A673 (cell line): ENCODE measurements around the gene ATP6V1G1. TPM values are rescaled to one million over a fixed set of nuclear protein-coding genes. Genes with fewer than 3 reads are reported as not detected.

Source experiments
- BruUV-seq: library from RNA; stranded (reverse); fragments of 400-500 nt; replicated peaks from 2 replicates; lab custom pipeline; 2021; lab: Mats Ljungman, UMichigan
- CTCF ChIA-PET: fragments of 300-600 bp; sonication (Branson Sonifier 250); formaldehyde crosslinking; loops from one replicate; lab custom pipeline; 2022; ENCODE audit warnings: antibody characterized with exemption; lab: Charles Lee
- POLR2A ChIA-PET: fragments of 300-600 bp; sonication (Branson Sonifier 250); formaldehyde crosslinking; loops from one replicate; lab custom pipeline; 2022; ENCODE audit warnings: antibody characterized with exemption; ENCODE audit not compliant: low non-redundant PET; lab: Charles Lee
- DNase-seq: peaks from one replicate; pipeline ENCODE4 v3.0.0-alpha.2; 2015; ENCODE audit warnings: low spot score
- H3K27ac ChIP-seq: fragments of 200-600 bp; sonication (generic); 2 replicates; pipeline ENCODE4 v1.5.1; 2016; ENCODE audit warnings: mixed run types, low read depth, mild to moderate bottlenecking, mixed read lengths, antibody characterized with exemption, low read length; ENCODE audit not compliant: poor library complexity, severe bottlenecking
- H3K27me3 ChIP-seq: fragments of 200-600 bp; sonication (generic); replicated peaks from 2 replicates; pipeline ENCODE4 v1.6.1; 2017; ENCODE audit warnings: mixed run types, low read depth, mild to moderate bottlenecking, mixed read lengths, antibody characterized with exemption, low read length; ENCODE audit not compliant: insufficient read depth, poor library complexity
- H3K36me3 ChIP-seq: fragments of 200-600 bp; sonication (generic); 2 replicates; pipeline ENCODE4 v1.6.1; 2016; ENCODE audit warnings: mixed run types, mild to moderate bottlenecking, mixed read lengths, antibody characterized with exemption, low read length; ENCODE audit not compliant: insufficient read depth, poor library complexity, severe bottlenecking
- H3K4me1 ChIP-seq: fragments of 200-600 bp; sonication (generic); 2 replicates; pipeline ENCODE4 v1.6.1; 2017; ENCODE audit warnings: mixed run types, mild to moderate bottlenecking, mixed read lengths, antibody characterized with exemption, low read length; ENCODE audit not compliant: insufficient read depth, poor library complexity, severe bottlenecking
- H3K4me3 ChIP-seq: fragments of 200-600 bp; sonication (generic); 2 replicates; pipeline ENCODE4 v1.5.1; 2016; ENCODE audit warnings: low read depth, mixed run types, mild to moderate bottlenecking, mixed read lengths, low read length; ENCODE audit not compliant: poor library complexity, severe bottlenecking
- H3K9me3 ChIP-seq: fragments of 200-600 bp; sonication (generic); 2 replicates; pipeline ENCODE4 v1.6.1; 2016; ENCODE audit warnings: mixed run types, low read depth, mild to moderate bottlenecking, mixed read lengths, antibody characterized with exemption, low read length; ENCODE audit not compliant: poor library complexity, severe bottlenecking
- EZH2 ChIP-seq: fragments of 200-600 bp; sonication (generic); IDR thresholded peaks from 2 replicates; pipeline ENCODE4 v1.6.1; 2017; ENCODE audit warnings: borderline replicate concordance, low read depth, mild to moderate bottlenecking, mixed read lengths, antibody characterized with exemption, low read length; ENCODE audit not compliant: poor library complexity, severe bottlenecking
- intact Hi-C: fragments of 100-400 bp; cut with micrococcal nuclease; formaldehyde crosslinking; loops from one replicate; pipeline ENCODE4 v1.10.0; 2022; ENCODE audit not compliant: unreplicated experiment
- total RNA-seq: library from RNA; stranded (reverse); gene quantifications from 2 replicates; pipeline ENCODE4 v1.2.3, GENCODE V29; 2021
- TF ChIP-seq, protein P1 (sequence below): fragments of 300-800, 200-600 bp; sonication (generic); conservative IDR thresholded peaks from 2 replicates; pipeline ENCODE4 v1.5.1; 2017; ENCODE audit warnings: low read depth, mild to moderate bottlenecking, antibody characterized with exemption, low read length, moderate library complexity, mixed read lengths

ATP6V1G1 gene
- total RNA-seq, 1 experiment from 2014 or later, result 132 TPM

DNA sequence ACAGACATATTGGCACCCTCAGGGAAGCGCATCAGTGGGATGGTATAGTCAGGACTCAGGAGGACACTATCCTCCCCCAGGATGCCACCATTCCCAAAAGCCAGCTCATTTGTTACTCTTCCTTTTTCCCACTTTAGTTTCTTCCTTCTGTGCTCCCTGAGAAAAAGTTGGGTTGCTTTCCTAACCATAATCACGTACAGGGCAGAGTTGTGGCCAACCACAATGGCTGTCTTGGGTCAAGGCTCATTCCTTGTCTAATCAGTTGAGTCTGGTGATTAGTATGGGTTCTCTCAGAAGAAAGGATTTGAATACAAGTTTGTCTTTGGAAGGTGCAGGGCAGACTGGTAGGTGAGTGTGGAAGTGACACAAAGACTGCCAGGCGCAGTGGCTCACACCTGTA, 26.6 kb upstream of the ATP6V1G1 start:
- CTCF ChIA-PET, result no interaction called here
- Histone ChIP-seq H3K9me3 (no peaks in the 10 kb centered on the region), H3K27me3 (peaks cover 5% of the 10 kb centered on the region), H3K27ac (no peak overlapping the region), H3K36me3 (no peaks in the 10 kb centered on the region), H3K4me3 (no peak overlapping the region), H3K4me1 (no peaks in the 10 kb centered on the region)
- DNase-seq, result no peak
- TF ChIP-seq EZH2, result no peak
- intact Hi-C loops, result no loop called here
- POLR2A ChIA-PET, result no interaction called here
- no TSS peak for BruUV-seq

DNA sequence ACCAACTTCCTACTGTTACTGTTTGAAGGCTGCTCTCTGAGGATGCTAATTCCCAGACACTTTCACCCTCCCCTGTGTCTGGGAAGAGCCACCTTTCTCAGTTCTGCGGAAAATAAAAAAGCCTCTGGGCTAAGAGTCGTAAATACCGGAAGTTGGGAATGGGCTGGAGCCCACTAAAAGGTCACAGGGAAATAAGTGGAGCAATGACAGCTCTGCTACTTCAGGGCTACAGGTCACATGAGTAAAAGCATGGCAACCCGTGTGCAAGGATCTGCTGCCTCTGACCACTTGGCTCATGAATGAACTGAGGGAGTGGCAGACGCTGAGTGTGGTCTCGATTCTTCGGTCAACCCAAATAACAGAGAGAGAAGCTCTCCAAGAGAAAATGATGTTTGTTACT, 25.8 kb upstream of the ATP6V1G1 start:
- POLR2A ChIA-PET, result no interaction called here
- TF ChIP-seq, protein P1, sequence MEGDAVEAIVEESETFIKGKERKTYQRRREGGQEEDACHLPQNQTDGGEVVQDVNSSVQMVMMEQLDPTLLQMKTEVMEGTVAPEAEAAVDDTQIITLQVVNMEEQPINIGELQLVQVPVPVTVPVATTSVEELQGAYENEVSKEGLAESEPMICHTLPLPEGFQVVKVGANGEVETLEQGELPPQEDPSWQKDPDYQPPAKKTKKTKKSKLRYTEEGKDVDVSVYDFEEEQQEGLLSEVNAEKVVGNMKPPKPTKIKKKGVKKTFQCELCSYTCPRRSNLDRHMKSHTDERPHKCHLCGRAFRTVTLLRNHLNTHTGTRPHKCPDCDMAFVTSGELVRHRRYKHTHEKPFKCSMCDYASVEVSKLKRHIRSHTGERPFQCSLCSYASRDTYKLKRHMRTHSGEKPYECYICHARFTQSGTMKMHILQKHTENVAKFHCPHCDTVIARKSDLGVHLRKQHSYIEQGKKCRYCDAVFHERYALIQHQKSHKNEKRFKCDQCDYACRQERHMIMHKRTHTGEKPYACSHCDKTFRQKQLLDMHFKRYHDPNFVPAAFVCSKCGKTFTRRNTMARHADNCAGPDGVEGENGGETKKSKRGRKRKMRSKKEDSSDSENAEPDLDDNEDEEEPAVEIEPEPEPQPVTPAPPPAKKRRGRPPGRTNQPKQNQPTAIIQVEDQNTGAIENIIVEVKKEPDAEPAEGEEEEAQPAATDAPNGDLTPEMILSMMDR, result no peak
- no peak for TF ChIP-seq EZH2
- intact Hi-C loops, result no loop called here
- CTCF ChIA-PET, result no interaction called here
- no peaks in the 10 kb centered on the region for H3K9me3 ChIP-seq
- peaks cover 5% of the 10 kb centered on the region for H3K27me3 ChIP-seq
- H3K4me1 ChIP-seq, result no peaks in the 10 kb centered on the region
- BruUV-seq, result no TSS peak
- H3K36me3 ChIP-seq, result no peaks in the 10 kb centered on the region
- no peak for DNase-seq
- no peak overlapping the region for H3K4me3 ChIP-seq
- no peak overlapping the region for H3K27ac ChIP-seq

DNA sequence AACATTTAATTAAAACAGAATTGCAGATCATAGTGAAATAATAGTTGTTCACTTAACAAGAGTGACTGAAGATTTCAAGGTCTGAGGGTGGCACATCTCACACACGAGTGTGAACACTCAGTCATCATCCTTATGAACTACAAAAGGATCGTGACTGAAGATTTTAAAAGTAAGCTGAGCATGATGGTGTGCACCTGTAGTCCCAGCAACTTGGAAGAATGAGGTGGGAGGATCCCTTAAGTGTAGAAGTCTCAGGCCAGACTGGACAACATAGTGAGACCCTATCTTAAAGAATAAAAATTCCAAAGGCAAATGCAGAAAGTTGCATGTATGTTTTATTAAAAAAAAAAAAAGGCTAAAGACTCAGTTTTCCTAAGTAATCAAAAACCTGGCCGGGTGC, 22.4 kb upstream of the ATP6V1G1 start:
- no TSS peak for BruUV-seq
- TF ChIP-seq, protein P1, result no peak
- no peak for TF ChIP-seq EZH2
- Histone ChIP-seq H3K4me3 (no peak overlapping the region), H3K27me3 (peaks cover 5% of the 10 kb centered on the region), H3K4me1 (no peaks in the 10 kb centered on the region), H3K9me3 (no peaks in the 10 kb centered on the region), H3K36me3 (no peaks in the 10 kb centered on the region), H3K27ac (no peak overlapping the region)
- CTCF ChIA-PET, result no interaction called here
- intact Hi-C loops, result no loop called here
- DNase-seq, result no peak
- POLR2A ChIA-PET, result no interaction called here

DNA sequence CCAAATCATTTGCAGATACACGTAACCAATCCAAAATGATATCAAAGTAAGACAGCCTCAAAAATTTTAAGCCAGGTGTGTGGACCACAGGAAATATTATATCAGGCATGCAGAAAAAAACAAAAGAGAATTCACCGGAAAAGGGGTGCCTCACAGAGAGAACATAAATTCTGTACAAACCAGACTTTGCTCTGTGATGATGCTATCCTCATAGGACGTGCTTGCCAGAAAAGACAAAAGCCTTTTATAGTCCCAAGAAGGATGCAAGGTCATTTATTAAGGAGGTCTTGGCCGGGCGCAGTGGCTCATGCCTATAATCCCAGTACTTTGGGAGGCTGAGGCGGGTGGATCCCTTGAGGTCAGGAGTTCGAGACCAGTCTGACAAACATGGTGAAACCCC, 16.8 kb upstream of the ATP6V1G1 start:
- ChIA-PET CTCF (no interaction called here), POLR2A (no interaction called here)
- H3K27ac ChIP-seq, result no peak overlapping the region
- no peak overlapping the region for H3K4me3 ChIP-seq
- no peaks in the 10 kb centered on the region for H3K9me3 ChIP-seq
- no peak for DNase-seq
- no peaks in the 10 kb centered on the region for H3K4me1 ChIP-seq
- no TSS peak for BruUV-seq
- TF ChIP-seq EZH2, result no peak
- TF ChIP-seq, protein P1, result no peak
- intact Hi-C loops, result no loop called here
- H3K36me3 ChIP-seq, result no peaks in the 10 kb centered on the region
- no peaks in the 10 kb centered on the region for H3K27me3 ChIP-seq
